ENCODE data around the gene FGD3. TPM values are rescaled to one million over a fixed set of nuclear protein-coding genes. Genes with fewer than 3 reads are reported as not detected.

Gene FGD3
- total and polyA plus RNA-seq, 4 donors = 6.1 to 45.9 (median 17.6) TPM

- Histone ChIP-seq H3K36me3 (ENCODE audit: control insufficient read depth in 4 of 4, insufficient read depth in 4 of 4, low read length in 4 of 4) (no peaks in the 10 kb centered on the region), H3K4me3 (no peak overlapping the region), H3K27ac (ENCODE audit: low read depth in 1 of 2, low read length in 1 of 2) (no peak overlapping the region), H3K9ac (ENCODE audit: insufficient read depth in 1 of 2, low read length in 2 of 2) (no peak overlapping the region), H3K9me3 (ENCODE audit: control insufficient read depth in 4 of 4, insufficient read depth in 3 of 4, low read length in 3 of 4) (no peaks in the 10 kb centered on the region), H3K4me1 (ENCODE audit: control insufficient read depth in 5 of 5, insufficient read depth in 5 of 5, low read length in 5 of 5) (no peaks in the 10 kb centered on the region), H3K27me3 (ENCODE audit: control insufficient read depth in 3 of 3, insufficient read depth in 3 of 3, low read length in 2 of 3) (no peaks in the 10 kb centered on the region)
- WGBS, 2 donors = 78 to 81% methylated on average over 1 of the region's 1 CpG
- ATAC-seq (ENCODE audit: insufficient read depth, low FRiP score) (no peak), DNase-seq (no peak)
- no peak for TF ChIP-seq CTCF (IDR thresholded peaks at IDR 0.05; ENCODE audit: control extremely low read depth, extremely low read depth)
Observed at GRCh38 chr9:92938025-92938424, 9.3 kb upstream of the FGD3 start.

GRCh38 chr9:92941861-92942260, 5.5 kb upstream of the FGD3 start:
- TF ChIP-seq CTCF (IDR thresholded peaks at IDR 0.05; ENCODE audit: control extremely low read depth, extremely low read depth) = no peak
- no peaks in the 10 kb centered on the region for H3K9me3 ChIP-seq (ENCODE audit: control insufficient read depth in 4 of 4, insufficient read depth in 3 of 4, low read length in 3 of 4)
- DNase-seq = no peak
- no peak overlapping the region for H3K27ac ChIP-seq (ENCODE audit: low read depth in 1 of 2, low read length in 1 of 2)
- no peaks in the 10 kb centered on the region for H3K36me3 ChIP-seq (ENCODE audit: control insufficient read depth in 4 of 4, insufficient read depth in 4 of 4, low read length in 4 of 4)
- H3K4me1 ChIP-seq (ENCODE audit: control insufficient read depth in 5 of 5, insufficient read depth in 5 of 5, low read length in 5 of 5) = peaks cover 0 to 2% (median 2%) of the 10 kb centered on the region in 5 donors
- no peak overlapping the region for H3K4me3 ChIP-seq
- H3K9ac ChIP-seq (ENCODE audit: insufficient read depth in 1 of 2, low read length in 2 of 2) = no peak overlapping the region
- 81 to 85% methylated on average over 5 of the region's 5 CpGs for WGBS, 2 donors
- no peaks in the 10 kb centered on the region for H3K27me3 ChIP-seq (ENCODE audit: control insufficient read depth in 3 of 3, insufficient read depth in 3 of 3, low read length in 2 of 3)
- no peak for ATAC-seq (ENCODE audit: insufficient read depth, low FRiP score)

- ATAC-seq (ENCODE audit: insufficient read depth, low FRiP score) (no peak), DNase-seq (no peak)
- H3K27ac ChIP-seq (ENCODE audit: low read depth in 1 of 2, low read length in 1 of 2) = no peak overlapping the region
- no peak for TF ChIP-seq CTCF (IDR thresholded peaks at IDR 0.05; ENCODE audit: control extremely low read depth, extremely low read depth)
- H3K4me3 ChIP-seq = no peak overlapping the region
- no peak overlapping the region for H3K9ac ChIP-seq (ENCODE audit: insufficient read depth in 1 of 2, low read length in 2 of 2)
- no peaks in the 10 kb centered on the region for H3K27me3 ChIP-seq (ENCODE audit: control insufficient read depth in 3 of 3, insufficient read depth in 3 of 3, low read length in 2 of 3)
- H3K9me3 ChIP-seq (ENCODE audit: control insufficient read depth in 4 of 4, insufficient read depth in 3 of 4, low read length in 3 of 4) = no peaks in the 10 kb centered on the region
- peaks cover 0 to 9% (median 3%) of the 10 kb centered on the region in 5 donors for H3K4me1 ChIP-seq (ENCODE audit: control insufficient read depth in 5 of 5, insufficient read depth in 5 of 5, low read length in 5 of 5)
- 75 to 77% methylated on average over 10 of the region's 10 CpGs for WGBS, 2 donors
- H3K36me3 ChIP-seq (ENCODE audit: control insufficient read depth in 4 of 4, insufficient read depth in 4 of 4, low read length in 4 of 4) = no peaks in the 10 kb centered on the region
Observed at GRCh38 chr9:92942688-92943616, 4.4 kb upstream of the FGD3 start.

All from lung (tissue), 12 donors.